Activated CD8-positive, alpha-beta memory T cell treated with anti-CD3 and anti-CD28 coated beads, Interleukin-2, amount 50 U/mL, for 24 hours (primary cell): ENCODE data around the gene AUTS2.

Experiments
- DNase-seq: peaks from one replicate; pipeline ENCODE4 v3.0.0-alpha.2; 2020; ENCODE audit errors: extremely low read depth

Gene AUTS2

GRCh38 chr7:70743531-70744325, 1145.5 kb downstream of the AUTS2 start:
- DNase-seq = no peak

GRCh38 chr7:70744492-70744891, 1146.2 kb downstream of the AUTS2 start:
- DNase-seq = no peak

- DNase-seq = no peak
Measured at GRCh38 chr7:70749831-70750230, 1151.6 kb downstream of the AUTS2 start.

DNA sequence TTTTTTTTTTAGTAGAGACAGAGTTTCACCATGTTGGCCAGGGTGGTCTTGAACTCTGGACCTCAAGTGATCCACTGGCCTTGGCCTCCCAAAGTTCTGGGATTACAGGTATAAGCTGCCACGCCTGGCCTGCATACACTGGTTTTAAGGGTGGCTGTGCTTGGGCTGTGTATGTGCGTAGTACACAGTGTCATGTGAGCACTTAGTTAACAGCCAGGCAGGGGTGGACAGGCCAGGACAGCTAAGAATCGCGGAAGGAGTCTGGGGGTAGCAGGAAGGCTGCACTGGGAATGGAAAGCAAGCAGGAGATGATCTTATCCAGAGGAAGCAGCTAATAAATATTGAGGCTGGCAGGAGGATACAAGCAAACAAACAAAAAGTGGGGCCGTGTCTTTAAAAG, 1153.6 kb downstream of the AUTS2 start:
- no peak for DNase-seq

- DNase-seq = no peak
Measured at GRCh38 chr7:70752794-70753241, 1154.5 kb downstream of the AUTS2 start.

- DNase-seq = no peak
Measured at GRCh38 chr7:70756789-70757188, 1158.5 kb downstream of the AUTS2 start.

DNA sequence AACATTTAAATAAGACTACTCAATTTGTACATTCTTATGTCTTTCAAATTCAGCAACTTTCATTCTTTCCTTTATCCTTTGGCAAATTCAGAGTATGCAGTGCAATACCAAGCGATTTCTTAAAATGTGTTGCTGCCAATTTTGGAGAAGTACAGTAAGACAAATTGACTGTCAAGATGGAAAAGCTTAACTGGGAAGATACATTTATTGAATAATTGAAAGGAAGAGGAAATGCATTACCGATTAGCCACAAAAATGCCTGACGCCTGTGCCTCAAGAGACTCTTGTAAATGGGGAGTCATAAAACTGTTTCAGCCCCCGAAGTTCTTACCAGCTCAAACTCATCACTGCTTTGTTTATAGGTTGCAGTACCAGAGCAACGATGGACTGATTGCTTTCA, 1160.4 kb downstream of the AUTS2 start:
- no peak for DNase-seq

GRCh38 chr7:70759674-70760073, 1161.4 kb downstream of the AUTS2 start:
- DNase-seq = no peak

- no peak for DNase-seq
Measured at GRCh38 chr7:70761711-70762328, 1163.5 kb downstream of the AUTS2 start.

DNA sequence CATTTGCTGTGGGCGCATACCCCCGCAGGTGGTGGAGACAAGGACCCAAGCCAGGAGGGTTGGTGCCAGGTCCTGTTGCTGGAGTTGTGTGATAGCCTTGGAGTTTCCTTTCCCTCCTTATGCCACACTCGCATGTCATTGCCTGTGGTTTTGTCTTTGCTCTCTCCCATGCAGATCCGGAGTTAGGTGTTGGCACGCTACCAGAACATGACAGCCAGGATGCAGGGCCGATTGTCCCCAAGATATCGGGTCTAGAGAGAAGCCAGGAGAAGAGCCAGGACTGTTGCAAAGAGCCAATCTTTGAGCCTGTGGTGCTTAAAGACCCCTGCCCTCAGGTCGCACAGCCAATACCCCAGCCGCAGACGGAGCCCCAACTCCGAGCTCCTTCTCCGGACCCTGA, 1164.4 kb downstream of the AUTS2 start:
- DNase-seq = no peak

GRCh38 chr7:70763961-70764691, 1165.9 kb downstream of the AUTS2 start:
- DNase-seq = no peak

- no peak for DNase-seq
Measured at GRCh38 chr7:70764701-70765208, 1166.5 kb downstream of the AUTS2 start.

- DNase-seq = no peak
Measured at GRCh38 chr7:70765651-70766050, 1167.4 kb downstream of the AUTS2 start.

DNA sequence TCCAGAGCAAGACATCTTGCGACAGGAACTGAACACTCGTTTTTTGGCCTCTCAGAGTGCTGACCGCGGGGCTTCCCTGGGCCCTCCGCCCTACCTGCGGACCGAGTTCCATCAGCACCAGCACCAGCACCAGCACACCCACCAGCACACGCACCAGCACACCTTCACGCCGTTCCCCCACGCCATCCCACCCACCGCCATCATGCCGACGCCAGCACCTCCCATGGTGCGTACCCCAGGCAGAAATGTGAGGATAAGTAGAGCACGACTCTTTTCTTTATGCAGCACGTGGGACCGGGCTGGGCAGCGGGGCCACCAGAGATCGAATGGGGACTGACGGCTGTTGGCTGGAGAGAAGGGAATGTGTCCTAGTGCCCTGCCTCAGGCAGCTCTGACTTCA, 1167.8 kb downstream of the AUTS2 start:
- no peak for DNase-seq

- DNase-seq = no peak
Measured at GRCh38 chr7:70766694-70767093, 1168.4 kb downstream of the AUTS2 start.

DNA sequence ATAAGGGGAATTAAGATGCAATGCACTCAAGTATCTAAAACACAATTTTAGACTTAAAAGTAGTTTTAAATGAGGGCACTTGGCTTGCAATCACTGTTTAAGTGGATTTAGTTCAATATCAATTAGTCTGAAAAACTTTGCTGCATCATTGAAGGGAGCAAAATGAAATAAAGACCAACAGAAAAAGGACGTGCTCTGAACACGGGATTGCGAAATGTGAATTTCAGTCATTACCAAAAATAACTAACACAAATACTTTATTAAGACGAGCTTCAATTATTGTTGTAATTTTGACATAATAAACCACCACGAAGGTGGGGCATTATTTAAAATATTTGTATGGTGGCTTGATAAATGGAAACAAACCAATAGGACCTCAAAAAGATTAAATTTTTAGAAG, 1171.9 kb downstream of the AUTS2 start:
- no peak for DNase-seq

- DNase-seq = no peak
Measured at GRCh38 chr7:70771451-70771850, 1173.2 kb downstream of the AUTS2 start.

GRCh38 chr7:70772891-70773290, 1174.6 kb downstream of the AUTS2 start:
- DNase-seq = no peak

DNA sequence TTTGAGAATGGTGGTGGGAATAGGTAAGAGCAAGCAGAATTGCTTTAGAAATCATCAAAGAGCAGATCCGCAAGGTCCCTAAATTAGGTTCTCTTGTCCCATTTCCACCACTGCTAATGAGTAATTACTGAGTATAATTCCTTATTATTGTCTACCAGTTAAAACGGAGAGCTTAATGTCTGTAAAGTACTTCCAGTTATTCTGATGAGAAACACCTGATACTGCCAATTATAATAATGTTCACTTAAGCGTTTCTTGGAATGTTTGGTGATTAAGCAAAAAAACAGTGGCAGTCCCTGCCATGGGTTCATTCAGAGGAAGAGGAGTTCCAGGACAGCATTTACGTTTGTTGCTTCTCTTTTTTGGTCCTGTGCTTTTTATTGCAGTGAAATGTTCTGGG, 1175.1 kb downstream of the AUTS2 start:
- DNase-seq = no peak

DNA sequence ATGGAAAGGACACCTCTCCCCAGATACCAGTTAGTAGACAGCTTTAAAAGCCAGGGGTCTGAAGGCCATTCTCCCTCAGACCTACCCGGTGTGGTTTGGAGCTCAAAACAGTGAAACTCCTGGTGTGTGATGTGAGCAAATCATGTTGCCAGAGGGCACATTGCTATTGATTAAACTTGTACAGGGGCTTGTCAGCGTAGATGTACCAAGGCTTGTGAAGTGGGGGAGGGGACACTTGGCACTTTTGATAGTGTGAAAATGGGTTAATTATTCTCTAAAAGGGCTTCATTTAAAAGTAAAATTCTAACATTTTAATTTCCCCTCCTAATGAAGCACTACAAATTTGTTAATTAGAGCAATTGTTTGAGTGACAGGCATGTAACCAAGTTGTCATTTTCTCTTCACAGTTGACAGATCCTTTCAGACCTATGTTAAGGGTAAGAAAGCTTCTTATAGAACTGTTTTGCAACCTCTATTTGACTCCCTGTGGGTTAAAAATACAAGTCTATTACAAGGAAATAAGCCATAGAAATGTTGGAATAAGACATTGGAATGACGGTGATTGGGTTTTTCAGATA, 1176.8 kb downstream of the AUTS2 start:
- no peak for DNase-seq

- DNase-seq = no peak
Measured at GRCh38 chr7:70775570-70776156, 1177.4 kb downstream of the AUTS2 start.

DNA sequence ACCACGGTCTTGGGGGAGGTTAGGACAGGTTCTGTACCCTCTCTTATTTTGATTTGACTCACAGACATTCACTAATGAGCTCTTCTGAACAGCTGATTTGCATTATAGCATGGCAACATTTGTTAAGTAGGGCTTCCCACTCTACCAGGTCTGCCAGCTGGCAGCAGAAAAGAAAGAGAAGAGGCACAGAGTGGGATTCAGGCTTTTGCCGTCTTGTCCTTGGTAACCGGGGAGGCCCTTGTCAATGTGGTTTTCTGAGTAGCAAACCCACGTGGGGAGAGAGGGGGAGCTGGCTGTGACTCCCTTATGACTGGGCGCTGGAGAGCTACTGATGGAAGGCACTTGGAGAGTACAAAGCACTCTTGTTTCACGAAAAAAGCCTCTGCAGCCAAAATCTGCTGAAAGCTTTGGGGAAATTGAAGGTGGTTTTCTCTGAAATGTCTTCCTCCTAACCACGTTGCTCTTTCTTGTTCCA, 1178.4 kb downstream of the AUTS2 start:
- DNase-seq = no peak
